HCT116 (cell line): ENCODE measurements around the gene ATP2B3. TPM values are rescaled to one million over a fixed set of nuclear protein-coding genes. Genes with fewer than 3 reads are reported as not detected.

Experiments used
- ATAC-seq: fragments of 200-7000 bp; cut with Tn5 transposase; 2 replicates; pipeline ENCODE4 v1.9.1; 2020; ENCODE audit warnings: mild to moderate bottlenecking, moderate library complexity
- BruUV-seq: library from RNA; stranded (reverse); fragments of 400-500 nt; replicated peaks from 2 replicates; lab custom pipeline; 2021; lab: Mats Ljungman, UMichigan
- CTCF ChIA-PET: fragments of 300-600 bp; sonication (Branson Sonifier 250); formaldehyde crosslinking; loops from one replicate; lab custom pipeline; 2021; ENCODE audit warnings: antibody characterized with exemption; lab: Charles Lee
- POLR2A ChIA-PET: fragments of 300-600, 350-600 bp; sonication (Branson Sonifier 250); formaldehyde crosslinking; loops from one replicate; lab custom pipeline; 2021; ENCODE audit warnings: antibody characterized with exemption; lab: Charles Lee
- RAD21 ChIA-PET, 2 experiments: fragments of 300-600 bp; sonication (Branson Sonifier 250); formaldehyde crosslinking; loops; one replicate each; lab custom pipeline; 2023; ENCODE audit warnings: low total read pairs in 2 of 2; ENCODE audit not compliant: uncharacterized antibody in 2 of 2, unreplicated experiment in 2 of 2, low non-redundant PET in 1 of 2; lab: Charles Lee
- DNase-seq: peaks from one replicate; pipeline ENCODE4 v3.0.0-alpha.2; 2010; ENCODE audit warnings: low read depth, low spot score
- H2AFZ ChIP-seq: fragments of 200-600 bp; shearing (Covaris generic), sonication (generic); 2 replicates; pipeline ENCODE4 v1.6.1; 2017; ENCODE audit warnings: low read depth, mixed run types, mixed read lengths, antibody characterized with exemption, low read length; ENCODE audit not compliant: poor library complexity, severe bottlenecking
- H3K27ac ChIP-seq: 2 replicates; pipeline ENCODE4 v1.5.1; 2012; ENCODE audit warnings: low read depth, low read length
- H3K27me3 ChIP-seq: fragments of 200-600 bp; sonication (generic); 2 replicates; pipeline ENCODE4 v1.6.1; 2016; ENCODE audit warnings: mixed run types, low read length, mixed read lengths; ENCODE audit not compliant: insufficient read depth
- H3K36me3 ChIP-seq, 2 experiments: fragments of 200-500 bp in 1 of 2; fragments of 200-600 bp in 1 of 2; sonication (Bioruptor generic) in 1 of 2; sonication (generic) in 1 of 2; 2 replicates each; pipeline versions ENCODE4 v1.5.1 to v1.6.1; 2014 to 2016; ENCODE audit warnings: low read length in 2 of 2, inconsistent platforms in 1 of 2, mixed read lengths in 1 of 2, mixed run types in 1 of 2; ENCODE audit not compliant: insufficient read depth in 2 of 2, control insufficient read depth in 1 of 2
- H3K4me1 ChIP-seq, 2 experiments: fragments of 200-600 bp in 1 of 2; sonication (generic) in 1 of 2; 2 replicates each; pipeline versions ENCODE4 v1.5.1 to v1.6.1; 2012 to 2017; ENCODE audit warnings: low read length in 2 of 2, inconsistent platforms in 1 of 2, mild to moderate bottlenecking in 1 of 2, mixed read lengths in 1 of 2, mixed run types in 1 of 2, moderate library complexity in 1 of 2; ENCODE audit not compliant: insufficient read depth in 2 of 2, control insufficient read depth in 1 of 2
- H3K4me2 ChIP-seq: fragments of 200-600 bp; sonication (generic); 2 replicates; pipeline ENCODE4 v1.6.1; 2017; ENCODE audit warnings: mixed run types, low read length, mixed read lengths
- H3K4me3 ChIP-seq, 2 experiments: fragments of 200-600 bp in 1 of 2; sonication (generic) in 1 of 2; replicated peaks in 1 of 2; 2 replicates each; pipeline ENCODE4 v1.5.1; 2011 to 2016; ENCODE audit warnings: low read length in 2 of 2, control low read depth in 1 of 2, low read depth in 1 of 2, mild to moderate bottlenecking in 1 of 2, mixed read lengths in 1 of 2, mixed run types in 1 of 2
- H3K79me2 ChIP-seq: fragments of 200-600 bp; sonication (generic); 2 replicates; pipeline ENCODE4 v1.6.1; 2017; ENCODE audit warnings: mild to moderate bottlenecking, mixed run types, low read length, moderate library complexity, mixed read lengths; ENCODE audit not compliant: insufficient read depth
- H3K9ac ChIP-seq: fragments of 200-600 bp; sonication (generic); 2 replicates; pipeline ENCODE4 v1.6.1; 2016; ENCODE audit warnings: low read length, mixed read lengths
- H3K9me2 ChIP-seq: fragments of 200-600 bp; sonication (generic), shearing (Covaris generic); 2 replicates; pipeline ENCODE4 v1.6.1; 2017; ENCODE audit warnings: mixed run types, mild to moderate bottlenecking, moderate library complexity; ENCODE audit not compliant: insufficient read depth
- H3K9me3 ChIP-seq, 2 experiments: fragments of 200-500 bp in 1 of 2; fragments of 200-600 bp in 1 of 2; sonication (Bioruptor generic) in 1 of 2; sonication (generic) in 1 of 2; 2 replicates each; pipeline ENCODE4 v1.6.1; 2014 to 2017; ENCODE audit warnings: low read length in 2 of 2, mixed read lengths in 2 of 2, inconsistent platforms in 1 of 2, low read depth in 1 of 2, mild to moderate bottlenecking in 1 of 2, mixed run types in 1 of 2, moderate library complexity in 1 of 2; ENCODE audit not compliant: control insufficient read depth in 1 of 2, insufficient read depth in 1 of 2
- H4K20me1 ChIP-seq: fragments of 200-600 bp; sonication (generic), shearing (Covaris generic); 2 replicates; pipeline ENCODE4 v1.6.1; 2017; ENCODE audit warnings: mixed run types, mild to moderate bottlenecking, moderate library complexity; ENCODE audit not compliant: insufficient read depth
- ATF3 ChIP-seq: IDR thresholded peaks from 2 replicates; pipeline ENCODE4 v1.6.1; 2012
- CTCF ChIP-seq, 3 experiments: fragments of 200-600 bp in 1 of 3; sonication (generic) in 1 of 3; IDR thresholded peaks in 2 of 3; conservative IDR thresholded peaks in 1 of 3; 2 replicates each; pipeline ENCODE4 v1.5.1; 2012 to 2017; ENCODE audit warnings: low read depth in 2 of 3, low read length in 2 of 3, antibody characterized with exemption in 1 of 3, borderline replicate concordance in 1 of 3, control low read depth in 1 of 3, mild to moderate bottlenecking in 1 of 3, mixed read lengths in 1 of 3, mixed run types in 1 of 3, moderate library complexity in 1 of 3; ENCODE audit not compliant: insufficient read depth in 1 of 3
- EGR1 ChIP-seq: IDR thresholded peaks from 2 replicates; pipeline ENCODE4 v1.6.1; 2012; ENCODE audit warnings: low read depth
- ELF1 ChIP-seq: IDR thresholded peaks from 2 replicates; pipeline ENCODE4 v1.6.1; 2012; ENCODE audit warnings: low read depth, borderline replicate concordance
- EZH2 ChIP-seq: fragments of 200-600 bp; sonication (generic); IDR thresholded peaks from 2 replicates; pipeline ENCODE4 v1.6.1; 2017; ENCODE audit warnings: antibody characterized with exemption, mixed run types
- EZH2phosphoT487 ChIP-seq: fragments of 200-600 bp; IDR thresholded peaks from 2 replicates; pipeline ENCODE4 v1.6.1; 2018; ENCODE audit warnings: antibody characterized with exemption, borderline replicate concordance
- FOSL1 ChIP-seq: IDR thresholded peaks from 2 replicates; pipeline ENCODE4 v1.6.1; 2012; ENCODE audit warnings: low read depth
- MAX ChIP-seq: IDR thresholded peaks from 2 replicates; pipeline ENCODE4 v1.6.1; 2012
- POLR2A ChIP-seq: IDR thresholded peaks from 2 replicates; pipeline ENCODE4 v1.7.0; 2011; ENCODE audit warnings: borderline replicate concordance; ENCODE audit not compliant: insufficient read depth, insufficient read length; ENCODE audit errors: extremely low read depth
- SIN3A ChIP-seq: IDR thresholded peaks from 2 replicates; pipeline ENCODE4 v1.6.1; 2012; ENCODE audit warnings: low read depth
- SP1 ChIP-seq: IDR thresholded peaks from 2 replicates; pipeline ENCODE4 v1.6.1; 2012; ENCODE audit warnings: low read depth
- SRF ChIP-seq: IDR thresholded peaks from 2 replicates; pipeline ENCODE4 v1.6.1; 2012; ENCODE audit warnings: low read depth
- TCF7L2 ChIP-seq: IDR thresholded peaks from 2 replicates; pipeline ENCODE4 v1.7.0; 2011; ENCODE audit warnings: borderline replicate concordance, inconsistent platforms; ENCODE audit not compliant: insufficient read depth, insufficient read length; ENCODE audit errors: extremely low read depth
- YY1 ChIP-seq: IDR thresholded peaks from 2 replicates; pipeline ENCODE4 v1.6.1; 2011; ENCODE audit warnings: low read length, low read depth, moderate library complexity, mild to moderate bottlenecking; ENCODE audit not compliant: insufficient replicate concordance; ENCODE audit errors: extremely low read depth
- ZBTB33 ChIP-seq: IDR thresholded peaks from 2 replicates; pipeline ENCODE4 v1.6.1; 2011; ENCODE audit warnings: mild to moderate bottlenecking, low read length, moderate library complexity; ENCODE audit not compliant: insufficient replicate concordance; ENCODE audit errors: extremely low read depth
- ZFX ChIP-seq: fragments of 450-650 bp; IDR thresholded peaks from 2 replicates; pipeline ENCODE4 v1.6.1; 2017
- ZNF274 ChIP-seq: fragments of 200-500 bp; sonication (Bioruptor generic); IDR thresholded peaks from 2 replicates; pipeline ENCODE4 v1.6.1; 2014; ENCODE audit warnings: mild to moderate bottlenecking, low read depth, low read length, inconsistent platforms
- intact Hi-C: fragments of 100-400 bp; cut with micrococcal nuclease; formaldehyde crosslinking; loops from 2 replicates; pipeline ENCODE4 v1.10.0; 2022
- total RNA-seq: library from RNA; stranded (reverse); gene quantifications from one replicate; pipeline ENCODE4 v1.2.1, GENCODE V29; 2021; ENCODE audit not compliant: unreplicated experiment

Gene ATP2B3
- total RNA-seq, 1 experiment from 2014 or later, result not detected

GRCh38 chrX:153499341-153499740 lies 18.1 kb upstream of the ATP2B3 start:
- H3K4me2 ChIP-seq, result no peak overlapping the region
- no TSS peak for BruUV-seq
- H3K4me1 ChIP-seq, result no peaks in the 10 kb centered on the region
- ChIA-PET CTCF (no interaction called here), POLR2A (no interaction called here), RAD21 (no interaction called here)
- no peaks in the 10 kb centered on the region for H3K9me3 ChIP-seq
- H3K36me3 ChIP-seq, result no peaks in the 10 kb centered on the region
- no peak overlapping the region for H3K4me3 ChIP-seq
- H3K9me2 ChIP-seq, result no peaks in the 10 kb centered on the region
- H4K20me1 ChIP-seq, result no peaks in the 10 kb centered on the region
- no peak overlapping the region for H3K9ac ChIP-seq
- intact Hi-C loops, result no loop called here
- ATAC-seq (no peak), DNase-seq (no peak)
- H3K27me3 ChIP-seq, result no peaks in the 10 kb centered on the region
- no peak overlapping the region for H2AFZ ChIP-seq
- no peak for TF ChIP-seq ZBTB33
- no peak for TF ChIP-seq POLR2A
- TF ChIP-seq SIN3A, result no peak
- no peak for TF ChIP-seq EZH2phosphoT487
- TF ChIP-seq EGR1, result no peak
- TF ChIP-seq SRF, result no peak
- TF ChIP-seq ELF1, result no peak
- no peak for TF ChIP-seq YY1
- no peak for TF ChIP-seq ZNF274
- TF ChIP-seq ATF3, result no peak
- TF ChIP-seq CTCF (IDR thresholded peaks at IDR 0.05 in 2 of 3, conservative IDR thresholded peaks at IDR 0.05 in 1 of 3; ENCODE audit: borderline replicate concordance in 1 of 3, insufficient read depth in 1 of 3, low read depth in 2 of 3, low read length in 2 of 3), result no peak
- no peak for TF ChIP-seq TCF7L2
- TF ChIP-seq ZFX, result no peak
- no peak for TF ChIP-seq FOSL1
- no peak for TF ChIP-seq SP1
- TF ChIP-seq MAX, result no peak
- no peak for TF ChIP-seq EZH2
- no peak overlapping the region for H3K27ac ChIP-seq
- H3K79me2 ChIP-seq, result no peaks in the 10 kb centered on the region
